H1 (cell line): ENCODE measurements around the gene RERE. TPM values are rescaled to one million over a fixed set of nuclear protein-coding genes. Genes with fewer than 3 reads are reported as not detected.

Source experiments
- ASH2L ChIP-seq: fragments of 200-600, 300-600 bp; sonication (generic); IDR thresholded peaks from one replicate; pipeline ENCODE4 v1.7.1; 2017; ENCODE audit warnings: low read length
- ATF3 ChIP-seq: IDR thresholded peaks from 2 replicates; pipeline ENCODE4 v1.6.1; 2011; ENCODE audit warnings: low read depth, mild to moderate bottlenecking, low read length; ENCODE audit not compliant: insufficient read depth
- BACH1 ChIP-seq: IDR thresholded peaks from 2 replicates; pipeline ENCODE4 v1.6.1; 2012; ENCODE audit warnings: low read length, improper control_type of control experiment
- BRCA1 ChIP-seq: IDR thresholded peaks from 2 replicates; pipeline ENCODE4 v1.6.1; 2012; ENCODE audit warnings: low read depth, low read length, improper control_type of control experiment
- CHD7 ChIP-seq: fragments of 300-600 bp; sonication (generic); IDR thresholded peaks from 2 replicates; pipeline ENCODE4 v1.7.1; 2012; ENCODE audit warnings: low read length, moderate library complexity, mild to moderate bottlenecking, inconsistent platforms; ENCODE audit not compliant: insufficient replicate concordance
- HDAC6 ChIP-seq: IDR thresholded peaks from one replicate; pipeline ENCODE4 v1.7.1; 2012; ENCODE audit warnings: low read depth, mild to moderate bottlenecking, inconsistent platforms, low read length, moderate library complexity
- KDM5A ChIP-seq: fragments of 200-600 bp; IDR thresholded peaks from 2 replicates; pipeline ENCODE4 v1.7.1; 2012; ENCODE audit warnings: mild to moderate bottlenecking, low read length, inconsistent platforms, mixed read lengths
- MAFK ChIP-seq: IDR thresholded peaks from 2 replicates; pipeline ENCODE4 v1.6.1; 2012; ENCODE audit warnings: low read depth, mild to moderate bottlenecking, improper control_type of control experiment, low read length
- MAX ChIP-seq: IDR thresholded peaks from 2 replicates; pipeline ENCODE4 v1.6.1; 2012; ENCODE audit warnings: inconsistent platforms
- POLR2A ChIP-seq, 2 experiments: IDR thresholded peaks; 1 replicate in 1 of 2; 2 replicates in 1 of 2; pipeline ENCODE4 v1.6.1; 2011; ENCODE audit warnings: low read depth in 2 of 2, low read length in 2 of 2, mild to moderate bottlenecking in 2 of 2; ENCODE audit errors: control extremely low read depth in 1 of 2
- RNF2 ChIP-seq: fragments of 200-900, 300-1000 bp; sonication (generic); IDR thresholded peaks from 2 replicates; pipeline ENCODE4 v1.7.1; 2016; ENCODE audit warnings: borderline replicate concordance, low read depth, mild to moderate bottlenecking, antibody characterized with exemption, low read length; ENCODE audit not compliant: poor library complexity, severe bottlenecking; ENCODE audit errors: missing control alignments
- TBP ChIP-seq: IDR thresholded peaks from 2 replicates; pipeline ENCODE4 v1.6.1; 2011; ENCODE audit warnings: low read depth, low read length, improper control_type of control experiment
- polyA plus RNA-seq, 7 experiments: library from polyadenylated mRNA; depleted of rRNA in 3 of 7; stranded (reverse) in 5 of 7; unstranded in 2 of 7; fragments of >200 nt in 5 of 7; fragments of 200-250 nt in 2 of 7; gene quantifications; 1 replicate in 5 of 7; 2 replicates in 1 of 7; 4 replicates in 1 of 7; pipeline versions ENCODE4 v1.2.1 to v1.2.3, GENCODE V29; 2011 to 2013; ENCODE audit warnings: missing spikeins in 2 of 7, mixed read lengths in 2 of 7
- total RNA-seq: library from RNA; stranded (reverse); fragmentation: NEBNext Ultra II Directional; extraction: Animal tissue kit (Norgen Biotek cat#: 25700); gene quantifications from 2 replicates; pipeline ENCODE4 v1.2.1, GENCODE V29; 2021

The RERE gene
- total and polyA plus RNA-seq, 2 of the 8 experiments (the other 6 are each of a cell fraction or from before 2014, with no cell fraction given), result 15.3 to 142 TPM

GRCh38 chr1:8628606-8629005 is 188.8 kb downstream of the RERE start (continued):
- TF ChIP-seq CHD7 (no peak), POLR2A (IDR thresholded peaks at IDR 0.05; ENCODE audit: control extremely low read depth in 1 of 2, low read depth in 2 of 2, low read length in 2 of 2) (no peak), RNF2 (no peak), ASH2L (no peak), MAFK (no peak), HDAC6 (no peak), BRCA1 (no peak), ATF3 (no peak), KDM5A (no peak), TBP (no peak), BACH1 (no peak), MAX (no peak)
